ENCODE results near the gene TMEM161A.
"Not testable (repeated sequence)": the region's sequence is repeated elsewhere in the genome, so short reads cannot be mapped to it uniquely, and the experiment has no call there.

Gene TMEM161A

DNA sequence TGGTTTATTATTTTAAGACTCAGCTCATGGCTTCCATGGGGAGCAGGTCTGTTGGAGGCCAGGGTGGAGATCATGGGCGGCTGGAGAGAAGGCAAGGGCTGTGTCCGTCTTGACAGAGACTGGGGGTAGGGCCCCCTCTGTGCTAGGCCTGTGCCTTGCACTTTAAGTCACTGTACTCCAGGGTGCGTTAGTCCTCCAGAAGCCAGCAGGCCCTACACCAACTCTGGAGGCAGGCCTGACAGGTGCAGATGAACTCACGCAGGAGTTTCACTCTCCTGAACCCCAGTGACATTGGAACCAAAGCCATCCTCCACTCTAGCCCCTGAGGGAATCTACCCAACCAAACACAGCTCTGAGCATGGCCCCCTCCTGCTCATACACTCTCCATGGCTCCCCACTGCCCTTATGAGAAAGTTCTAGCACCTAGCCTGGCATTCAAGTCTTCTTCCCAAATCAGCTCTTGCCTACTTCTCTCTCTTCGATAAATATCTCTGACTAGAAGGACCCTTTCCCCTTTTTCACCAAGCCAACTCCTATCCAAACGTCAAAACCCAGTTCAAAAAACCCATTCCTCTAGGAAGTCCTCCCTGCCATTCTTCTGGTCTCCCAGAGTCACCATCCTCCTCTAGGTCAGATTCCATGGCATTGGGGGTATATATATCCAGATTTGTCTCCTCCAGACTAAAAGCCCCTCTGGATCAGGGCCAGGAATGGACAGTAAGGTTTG is 16.7 kb upstream of the TMEM161A start:
- no peak for DNase-seq

DNA sequence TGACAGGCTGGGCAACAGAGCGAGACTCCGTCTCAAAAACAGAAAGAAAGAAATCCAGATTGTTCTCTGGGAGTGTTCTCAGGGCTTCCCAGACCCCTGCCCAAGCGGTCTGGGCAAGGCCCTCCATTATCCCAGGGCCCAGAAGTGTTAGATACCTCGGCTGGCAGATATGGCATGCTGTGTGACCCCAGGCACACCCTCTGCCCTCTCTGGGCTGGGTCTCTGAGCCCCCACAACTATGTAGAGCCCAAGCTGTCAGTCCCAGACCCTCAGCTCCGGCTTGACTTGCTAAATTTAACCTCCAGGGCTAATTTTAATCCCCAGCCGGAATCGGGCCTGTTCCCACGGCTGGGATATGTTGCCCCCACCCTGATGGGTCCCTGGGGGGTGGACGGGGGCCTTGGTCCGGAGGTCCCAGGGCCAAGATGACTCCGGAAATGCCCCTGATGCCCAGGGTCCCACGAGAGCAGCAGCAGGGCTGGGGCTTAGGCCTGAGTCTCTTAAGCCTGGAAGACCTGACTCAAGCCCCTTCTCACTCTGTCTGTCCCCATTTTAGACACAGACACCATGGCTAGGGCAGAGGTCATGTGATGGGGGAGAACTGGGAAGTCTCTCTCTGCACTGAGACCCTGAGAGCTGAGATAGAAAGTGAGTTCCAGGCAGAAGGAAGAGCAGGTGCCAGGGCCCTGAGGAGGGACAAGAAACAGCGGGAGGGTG is 14.5 kb upstream of the TMEM161A start:
- DNase-seq, result no peak

DNA sequence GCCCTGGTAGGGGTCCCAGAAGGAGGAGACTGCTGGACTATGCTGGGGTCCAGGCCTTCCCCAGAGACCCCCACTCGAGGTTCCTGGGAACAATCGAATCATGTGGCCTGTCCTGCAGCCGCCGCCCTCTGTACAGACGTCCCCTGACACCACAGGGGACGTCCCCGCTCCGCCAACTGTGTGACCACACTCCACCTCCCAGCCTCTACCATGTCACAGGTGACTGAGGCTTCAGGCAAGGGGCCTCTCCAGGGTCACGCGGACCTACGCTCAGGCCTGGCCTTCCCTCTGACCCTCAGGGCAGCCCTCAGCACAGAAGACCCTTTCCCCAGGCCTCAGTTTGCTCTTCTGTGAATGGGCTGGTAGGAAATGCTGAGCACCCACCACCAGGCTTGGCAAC is 13.1 kb upstream of the TMEM161A start:
- DNase-seq, result no peak

DNA sequence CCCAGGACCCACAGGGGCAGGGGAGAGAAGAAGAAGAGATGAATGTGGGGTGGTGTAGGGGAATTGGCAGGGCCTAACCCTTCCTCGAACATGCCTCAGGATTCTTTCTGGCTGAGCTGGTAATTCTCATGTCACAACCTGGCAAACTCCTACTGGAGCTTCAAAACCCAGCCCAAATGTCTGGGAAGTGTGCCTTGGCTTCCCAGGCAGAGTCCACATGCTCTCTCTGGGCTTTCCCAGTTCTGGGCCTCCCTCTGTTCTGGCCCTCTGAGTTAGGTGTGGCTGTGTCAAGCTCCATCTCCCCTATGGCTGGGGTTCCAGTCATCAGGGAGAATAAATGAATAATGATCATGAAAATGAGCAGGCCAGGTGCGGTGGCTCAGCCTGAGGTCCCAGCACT is 11.2 kb upstream of the TMEM161A start:
- no peak for DNase-seq

DNA sequence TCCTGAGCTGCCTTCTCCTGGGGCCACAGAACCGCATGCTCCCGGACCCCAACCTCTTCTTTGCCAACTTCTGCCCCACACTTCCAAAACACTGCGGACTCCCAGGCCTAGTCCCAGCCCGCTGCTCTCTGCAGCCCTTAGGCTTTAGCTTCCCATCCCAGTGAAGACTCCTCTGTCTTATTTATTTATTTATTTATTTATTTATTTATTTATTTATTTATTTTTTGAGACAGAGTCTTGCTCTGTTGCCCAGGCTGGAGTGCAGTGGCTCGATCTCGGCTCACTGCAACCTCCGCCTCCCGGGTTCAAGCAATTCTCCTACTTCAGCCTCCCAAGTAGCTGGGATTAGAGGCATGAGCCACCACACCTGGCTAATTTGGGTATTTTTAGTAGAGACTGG is 10.2 kb upstream of the TMEM161A start:
- not testable (repeated sequence) for DNase-seq

DNA sequence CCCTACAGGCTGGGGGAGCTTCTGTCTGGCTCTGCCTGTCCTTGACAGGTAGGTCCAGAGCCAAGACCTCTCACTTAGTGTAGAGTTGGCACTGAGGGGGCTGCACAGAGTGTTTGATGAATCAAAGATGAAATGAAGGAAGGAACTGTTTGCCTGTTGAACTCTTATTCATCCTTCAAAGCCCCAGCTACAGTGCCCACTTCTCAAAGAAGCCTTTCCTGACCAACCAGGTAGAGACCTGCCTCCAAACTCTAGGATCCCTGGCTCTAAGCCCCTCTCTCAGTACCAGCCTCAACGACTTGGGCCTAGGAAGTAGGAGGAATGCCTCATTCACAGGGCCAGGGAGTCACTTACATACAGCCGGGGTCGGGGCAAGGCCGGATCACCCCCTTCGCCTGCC is 9.1 kb upstream of the TMEM161A start:
- DNase-seq, result no peak

DNA sequence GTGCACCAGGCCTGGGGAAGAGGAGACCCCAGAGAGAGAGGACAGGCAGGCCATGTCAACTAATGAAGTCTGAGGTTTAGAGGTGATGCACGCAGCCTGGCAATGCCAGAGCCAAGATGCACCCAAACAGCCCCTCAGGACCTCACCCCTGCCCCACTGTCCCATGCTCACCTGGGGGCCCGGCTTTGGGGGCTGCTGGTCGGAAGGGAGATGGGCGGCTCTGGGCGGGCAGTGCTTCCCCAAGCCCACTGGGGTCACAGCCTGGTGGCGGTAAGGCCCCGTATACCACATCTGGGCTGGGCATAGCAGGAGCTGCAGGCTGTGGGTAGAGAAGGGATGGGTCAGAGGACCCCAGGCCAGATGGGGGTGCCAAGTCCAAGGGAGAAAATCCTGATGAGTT is 8.6 kb upstream of the TMEM161A start:
- no peak for DNase-seq

DNA sequence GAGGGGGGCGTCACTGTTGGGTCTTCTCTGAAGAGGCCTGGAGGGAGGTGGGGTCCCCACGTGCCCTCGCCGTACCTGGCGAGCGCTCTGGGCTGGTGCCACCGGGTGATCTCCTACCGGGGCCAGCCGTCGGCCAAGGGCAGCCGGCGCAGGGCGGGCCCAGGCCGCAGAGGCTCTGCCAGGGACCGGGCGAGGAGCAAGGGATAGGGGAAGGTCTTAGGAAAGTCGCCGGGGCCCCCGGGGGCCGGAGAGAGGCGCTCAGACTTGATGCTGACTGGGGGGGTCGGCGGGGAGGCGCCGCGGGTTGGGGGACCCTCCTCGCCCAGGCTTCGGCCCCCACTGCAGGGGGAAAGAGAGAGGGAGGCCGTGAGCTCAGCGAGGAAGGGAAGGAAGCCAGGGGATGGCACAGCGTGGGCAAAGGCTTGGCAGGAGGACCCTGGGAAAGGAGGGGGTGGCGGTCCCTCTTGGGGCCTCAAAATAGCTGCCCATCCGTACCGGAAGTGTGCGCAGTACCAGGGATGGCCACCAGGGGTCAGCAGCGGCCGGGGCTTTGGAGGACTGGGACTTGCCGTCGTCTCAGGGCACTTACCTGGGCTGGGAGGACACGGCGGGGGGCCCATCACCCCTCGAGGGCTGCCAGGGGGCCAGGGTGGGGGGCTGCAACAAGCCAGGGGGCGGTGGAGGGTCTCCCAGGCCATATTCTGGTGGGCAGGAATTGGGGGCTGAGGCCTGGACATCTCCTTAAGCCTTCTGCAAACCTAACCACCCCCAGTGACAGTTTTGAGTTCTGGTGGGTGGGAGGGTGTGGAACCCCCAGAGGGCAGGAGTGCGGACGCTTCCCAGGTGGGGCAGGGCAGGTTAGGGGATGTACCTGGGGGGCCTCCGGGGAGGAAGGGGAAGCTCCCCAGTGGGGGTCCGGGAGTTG is 7.7 kb upstream of the TMEM161A start:
- DNase-seq, result peak; percentile 95

DNA sequence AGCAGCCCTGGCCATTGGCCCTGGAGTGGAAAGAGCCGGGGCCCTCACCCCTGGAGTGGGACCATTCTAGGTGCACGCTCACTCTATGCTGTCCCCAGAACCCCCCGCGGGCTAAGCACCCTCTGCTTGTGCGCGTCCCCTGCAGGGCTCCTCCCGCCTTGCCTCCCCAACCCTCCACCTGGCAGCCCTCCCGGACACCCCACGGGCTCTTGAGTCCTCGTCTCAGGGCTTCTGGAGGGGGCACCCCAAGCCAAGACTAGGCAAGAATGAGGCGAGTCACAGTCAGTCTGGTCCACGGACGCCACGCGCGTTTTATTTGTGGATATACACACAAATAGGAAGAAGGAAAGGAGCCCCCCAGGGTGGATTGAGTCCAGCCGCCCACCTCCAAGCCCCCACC is 7.0 kb upstream of the TMEM161A start:
- DNase-seq, result no peak

DNA sequence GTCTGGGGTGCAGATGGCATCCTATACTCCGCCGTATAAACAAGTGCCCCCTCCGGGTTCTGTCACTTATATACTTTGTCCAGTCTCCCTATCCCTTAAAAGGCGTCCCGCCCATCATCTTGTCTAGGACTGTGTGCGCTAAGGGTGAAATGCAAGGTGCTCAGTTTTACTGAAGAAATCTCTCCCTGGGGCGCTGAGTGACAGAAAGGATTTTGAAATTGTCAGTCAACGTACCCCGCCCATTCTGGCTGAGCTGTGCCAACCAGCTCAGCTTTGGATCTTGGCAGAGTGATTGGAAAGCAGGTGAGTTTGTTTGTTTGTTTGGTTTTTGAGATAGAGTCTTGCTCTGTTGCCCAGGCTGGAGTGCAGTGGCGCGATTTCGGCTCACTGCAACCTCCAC is 4.1 kb upstream of the TMEM161A start:
- DNase-seq, result no peak

DNA sequence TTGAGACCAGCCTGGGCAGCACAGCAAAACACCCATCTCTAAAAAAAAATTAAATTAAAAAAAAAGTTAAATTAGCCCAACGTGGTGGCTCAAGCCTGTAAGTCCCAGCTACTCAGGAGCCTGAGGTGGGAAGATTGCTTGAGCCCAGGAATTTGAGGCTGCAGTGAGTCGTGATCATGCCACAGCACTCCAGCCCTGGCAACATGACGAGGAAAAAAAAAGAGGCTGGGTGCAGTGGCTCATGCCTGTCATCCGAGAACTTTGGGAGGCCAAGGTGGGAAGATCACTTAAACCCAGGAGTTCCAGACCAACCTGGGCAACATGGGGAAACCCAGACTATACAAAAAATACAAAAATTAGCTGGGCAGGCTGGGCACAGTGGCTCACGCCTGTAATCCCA is 2.2 kb upstream of the TMEM161A start:
- DNase-seq, result no peak

DNA sequence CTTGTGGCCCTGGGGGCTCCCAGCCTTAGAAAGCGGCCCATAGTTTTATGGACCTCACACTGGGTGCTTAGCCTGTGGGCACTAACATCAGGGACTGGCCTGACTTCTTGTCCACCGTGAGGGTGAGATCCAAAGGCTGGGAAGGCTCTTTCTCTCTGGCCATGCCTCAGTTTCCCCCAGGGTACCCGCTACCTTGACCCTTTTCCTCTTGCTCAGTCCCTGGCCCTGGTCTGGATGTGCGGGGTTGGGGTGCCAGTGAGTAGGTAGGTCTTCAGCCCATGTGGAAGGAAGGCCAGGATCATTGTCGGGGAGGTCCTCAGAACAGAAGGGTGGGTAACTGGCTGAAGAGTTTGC is 1.6 kb upstream of the TMEM161A start:
- no peak for DNase-seq

DNA sequence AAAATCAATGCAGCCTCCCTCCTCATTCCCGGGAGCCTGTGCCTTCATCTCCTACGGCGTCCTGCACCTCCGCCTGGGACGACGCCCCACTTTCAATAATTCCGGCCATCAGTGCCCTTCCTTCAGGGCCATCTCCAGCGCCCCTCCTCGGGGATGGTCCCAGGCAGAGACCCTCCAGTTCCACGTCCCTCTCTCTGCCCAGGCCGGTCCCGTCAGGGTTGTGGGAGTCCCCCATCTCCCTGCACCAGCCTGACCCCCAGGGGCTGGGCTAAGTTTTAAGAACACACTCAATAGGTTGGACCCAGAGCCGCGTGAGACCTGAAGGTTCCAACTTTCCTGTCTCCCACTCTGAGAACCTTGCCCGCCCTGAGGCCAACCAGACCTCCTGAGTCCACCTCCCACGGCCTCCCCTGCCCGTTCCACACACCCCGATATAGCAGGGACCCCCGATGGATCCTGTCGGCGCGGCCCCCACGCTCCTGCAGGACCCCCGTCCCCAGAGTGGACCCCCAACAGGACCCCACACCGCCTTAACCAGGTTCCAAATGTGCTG is 646 bp downstream of the TMEM161A start:
- no peak for DNase-seq

DNA sequence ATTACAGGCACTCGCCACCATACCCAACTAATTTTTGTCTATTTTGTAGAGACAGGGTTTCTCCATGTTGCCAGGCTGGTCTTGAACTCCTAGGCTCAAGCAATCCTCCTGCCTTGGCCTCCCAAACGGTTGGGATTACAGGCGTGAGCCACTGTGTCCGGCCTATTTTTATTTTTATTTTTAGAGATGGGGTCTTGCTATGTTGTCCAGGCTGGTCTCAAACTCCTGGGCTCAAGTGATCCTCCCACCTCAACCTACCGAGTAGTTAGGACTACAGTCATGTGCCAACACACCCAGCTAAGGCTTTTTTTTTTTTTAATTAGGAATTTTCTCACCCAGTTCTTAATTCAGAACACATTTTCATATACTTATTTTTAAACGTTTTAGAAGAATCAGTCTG is 2.6 kb downstream of the TMEM161A start:
- not testable (repeated sequence) for DNase-seq

DNA sequence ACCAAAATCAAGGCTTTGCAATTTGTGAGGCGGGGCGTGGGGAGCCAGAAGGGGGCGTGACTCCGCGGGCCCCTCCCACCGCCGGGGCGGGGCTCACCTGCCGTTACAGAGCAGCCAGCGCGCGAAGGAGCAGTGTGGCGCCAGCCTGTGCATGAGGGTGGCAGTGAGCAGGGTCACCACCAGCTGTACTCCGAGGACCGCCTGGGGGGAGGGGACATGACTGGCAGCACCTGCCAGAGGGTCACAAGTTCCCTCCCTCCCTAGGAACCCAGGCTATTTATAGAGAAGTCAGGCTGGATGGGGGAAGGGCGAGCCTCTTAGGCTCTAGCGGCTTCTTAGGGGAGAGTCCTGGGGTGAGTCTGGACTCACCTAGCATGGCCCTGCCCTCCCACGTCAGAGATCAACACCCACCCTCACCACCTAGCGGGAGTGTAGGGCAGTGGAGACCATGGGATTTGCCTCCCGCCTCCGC is 3.6 kb downstream of the TMEM161A start:
- peak; percentile 76 for DNase-seq

DNA sequence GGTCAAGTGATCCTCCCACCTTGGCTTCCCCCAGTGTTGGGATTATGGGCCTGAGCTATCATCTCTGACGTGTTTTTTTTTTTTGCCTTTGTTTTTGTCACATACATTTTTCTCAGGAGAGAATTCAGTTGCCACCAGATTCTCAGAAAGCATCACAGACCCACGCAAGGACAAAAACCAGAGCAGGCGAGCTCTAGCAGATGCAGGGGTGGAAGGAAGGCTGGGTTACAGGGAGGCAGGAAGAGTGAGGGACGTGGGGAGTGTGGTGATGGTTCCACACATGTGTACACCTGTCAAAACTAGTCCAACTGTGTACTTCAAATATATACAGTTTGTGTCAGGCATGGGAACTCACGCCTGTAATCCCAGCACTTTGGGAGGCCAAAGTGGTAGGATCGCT is 4.3 kb downstream of the TMEM161A start:
- no peak for DNase-seq

DNA sequence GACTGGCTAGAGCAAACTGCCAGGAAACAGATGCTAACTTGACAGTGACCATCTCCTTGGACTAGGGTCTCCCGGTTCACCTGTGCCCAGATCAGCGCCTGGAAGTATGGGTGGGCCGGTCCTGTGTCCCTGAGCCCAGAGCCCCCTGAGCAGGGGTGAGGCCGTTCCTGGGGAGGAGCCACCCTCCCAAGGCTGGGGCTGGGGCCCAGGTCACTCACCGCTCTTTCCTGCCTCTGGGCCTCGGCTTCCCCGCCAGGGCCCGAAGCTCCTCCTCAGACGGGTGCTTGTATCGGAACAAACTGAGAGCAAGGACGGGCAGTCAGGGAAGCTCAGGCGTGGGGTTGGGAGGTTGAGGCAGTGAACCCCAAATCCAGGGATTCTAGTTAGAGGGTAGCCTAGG is 5.4 kb downstream of the TMEM161A start:
- no peak for DNase-seq

DNA sequence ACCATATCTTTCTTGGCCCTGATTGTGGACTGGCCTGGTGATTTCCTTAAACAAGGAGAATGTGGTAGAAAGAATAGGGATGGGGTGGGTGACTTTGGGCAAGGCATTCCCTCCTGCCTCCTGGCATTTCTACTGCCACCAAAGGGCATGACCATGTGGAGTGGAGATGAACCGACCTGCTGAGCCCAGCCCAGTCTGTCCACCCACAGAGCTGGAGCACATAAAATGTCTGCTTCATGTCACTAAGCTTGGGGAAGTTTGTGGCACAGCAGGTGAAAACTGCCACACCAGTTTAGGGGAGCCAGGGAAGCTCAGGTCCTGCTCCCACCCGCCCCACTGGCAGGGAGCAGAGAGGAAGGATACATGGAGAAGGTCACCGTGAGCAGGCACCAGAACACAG is 6.3 kb downstream of the TMEM161A start:
- DNase-seq, result no peak

DNA sequence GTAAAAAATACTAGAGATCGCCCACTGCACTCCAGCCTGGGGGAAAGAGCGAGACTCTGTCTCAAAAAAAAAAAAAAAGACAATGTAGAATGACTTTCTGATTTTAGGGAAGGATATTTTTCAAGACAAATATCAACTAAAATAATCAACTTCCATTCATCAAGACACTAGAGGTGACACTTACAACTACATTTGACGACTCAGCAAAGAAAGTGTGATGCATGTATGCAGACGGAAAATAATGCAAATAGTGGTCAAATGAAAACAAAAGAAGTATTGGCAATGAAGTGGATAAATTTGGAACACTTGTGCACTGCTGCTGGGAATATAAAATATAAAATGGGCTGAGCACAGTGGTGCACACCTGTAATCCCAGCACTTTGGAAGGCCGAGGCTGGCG is 12.2 kb downstream of the TMEM161A start:
- DNase-seq, result no peak

DNA sequence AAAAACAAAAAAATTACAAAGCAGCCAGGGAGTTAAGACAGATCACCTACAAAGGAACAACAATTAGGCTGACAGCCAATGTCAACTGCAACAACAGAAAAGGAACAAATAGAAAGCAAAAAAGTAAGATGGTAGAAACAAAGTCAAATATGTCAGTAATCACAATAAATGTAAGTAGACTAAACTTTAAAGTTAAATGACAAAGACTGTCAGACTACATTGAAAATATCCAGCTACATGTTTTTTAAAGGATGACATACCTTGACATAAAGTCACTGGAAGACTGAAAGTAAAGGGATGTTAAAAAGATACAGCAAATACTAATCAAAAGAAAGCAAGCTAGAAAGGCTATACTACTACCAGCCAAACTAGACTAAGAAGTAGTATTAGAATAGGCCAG is 14.9 kb downstream of the TMEM161A start:
- no peak for DNase-seq

DNA sequence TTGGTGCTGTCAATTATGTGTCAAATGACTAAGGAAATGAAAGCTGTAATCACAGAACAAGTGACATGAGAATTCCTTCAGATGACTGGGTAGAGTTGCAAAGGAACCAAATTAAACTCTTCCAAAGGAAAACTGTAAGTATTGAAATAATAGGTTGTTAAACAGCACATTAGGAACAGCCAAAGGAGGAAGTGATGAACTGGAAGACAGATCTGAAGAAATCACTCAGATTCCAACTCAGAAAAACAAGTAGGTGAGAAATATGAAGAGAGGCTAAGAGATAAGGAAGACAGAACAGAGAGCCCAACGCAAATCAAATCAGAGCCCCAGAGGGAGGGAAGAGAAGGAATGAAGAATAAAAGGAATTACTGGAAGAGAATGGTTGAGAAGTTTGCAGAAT is 15.4 kb downstream of the TMEM161A start:
- DNase-seq, result no peak

DNA sequence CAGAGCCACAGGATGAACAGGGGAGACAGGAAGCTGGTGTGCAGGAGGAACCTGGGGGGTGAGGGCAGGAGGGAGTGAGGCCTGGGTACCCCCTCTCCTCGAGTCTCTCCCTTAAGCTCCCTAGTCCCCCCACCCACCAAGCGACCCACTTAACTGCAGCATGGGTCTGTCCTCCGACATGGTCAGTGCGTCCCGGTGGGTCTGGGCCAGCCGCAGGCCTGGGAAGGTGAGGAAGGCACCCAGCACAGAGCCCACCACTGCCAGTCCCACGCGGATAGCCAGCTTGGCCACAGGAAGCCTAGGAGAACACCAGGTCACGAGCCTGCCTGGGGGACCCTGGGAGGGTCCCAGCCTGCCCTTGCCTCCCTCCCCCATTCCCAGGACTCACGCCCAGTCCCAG is 16.9 kb downstream of the TMEM161A start:
- no peak for DNase-seq
